ENCODE measurements around the gene STX10. TPM values are rescaled to one million over a fixed set of nuclear protein-coding genes. Genes with fewer than 3 reads are reported as not detected.
A peak's percentile ranks its signal among the peaks of the same experiment; 100 is the strongest.

STX10 gene, protein sequence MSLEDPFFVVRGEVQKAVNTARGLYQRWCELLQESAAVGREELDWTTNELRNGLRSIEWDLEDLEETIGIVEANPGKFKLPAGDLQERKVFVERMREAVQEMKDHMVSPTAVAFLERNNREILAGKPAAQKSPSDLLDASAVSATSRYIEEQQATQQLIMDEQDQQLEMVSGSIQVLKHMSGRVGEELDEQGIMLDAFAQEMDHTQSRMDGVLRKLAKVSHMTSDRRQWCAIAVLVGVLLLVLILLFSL
- total RNA-seq, result 68.4 and 75.3 TPM in 2 replicates

DNA sequence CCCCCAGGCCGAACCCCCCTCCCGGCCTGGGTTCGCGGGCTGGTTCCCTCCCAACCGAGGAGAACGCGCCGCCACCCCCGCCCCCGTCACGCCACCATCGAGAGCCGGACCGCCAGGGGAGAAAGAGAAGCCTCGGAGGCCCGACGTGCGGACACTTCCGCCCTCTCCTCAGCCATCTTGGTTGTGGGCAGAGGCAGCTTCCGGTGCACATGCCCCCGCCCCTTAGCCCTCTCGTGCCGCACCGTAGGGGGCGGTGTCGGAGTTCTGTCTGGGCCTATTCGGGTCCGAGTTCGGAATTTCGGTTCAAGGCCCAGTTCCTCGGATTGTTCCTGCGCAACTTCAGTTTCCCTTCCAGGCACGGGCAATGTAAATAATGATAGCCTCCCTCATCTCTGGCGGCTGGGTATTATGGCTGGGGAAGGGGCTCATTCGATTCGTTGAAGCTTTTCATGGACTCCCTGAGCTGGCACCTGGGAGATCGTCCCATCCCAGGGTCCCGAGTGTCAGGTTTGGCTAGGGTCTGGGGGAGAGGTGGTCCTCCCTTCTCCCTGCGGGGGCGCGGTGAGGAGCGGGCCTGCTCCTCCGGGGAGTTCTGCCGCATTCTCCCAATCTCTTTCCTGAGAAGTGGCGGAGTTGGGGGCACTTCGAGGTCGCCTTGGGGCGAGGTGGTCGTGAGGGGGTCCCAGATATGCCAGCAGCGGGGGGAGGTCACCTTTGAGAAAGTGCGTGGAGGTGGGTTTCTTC, at the start of gene STX10, which contains the start of gene IER2:
Gene STX10, minus strand, starts transcription at position 189 of the 744 bp plus-strand sequence. CDS start 202 bp downstream, outside the sequence.
Gene IER2, plus strand, starts transcription at position 225 of the 744 bp plus-strand sequence. CDS start 2,776 bp downstream, outside the sequence.
- Histone ChIP-seq H3K4me3 (ENCODE audit: low read depth, low read length) (peak within 1 kb of the TSS; percentile 66), H3K27me3 (ENCODE audit: control insufficient read depth, insufficient read depth, low read length) (no peaks in the 10 kb centered on the region), H3K36me3 (ENCODE audit: control insufficient read depth, insufficient read depth, low read length) (peaks cover 8% of the 10 kb centered on the region)
- DNase-seq (ENCODE audit: low read depth), result peak; percentile 85
- FAIRE-seq, result no peak
- TF ChIP-seq, protein P1, sequence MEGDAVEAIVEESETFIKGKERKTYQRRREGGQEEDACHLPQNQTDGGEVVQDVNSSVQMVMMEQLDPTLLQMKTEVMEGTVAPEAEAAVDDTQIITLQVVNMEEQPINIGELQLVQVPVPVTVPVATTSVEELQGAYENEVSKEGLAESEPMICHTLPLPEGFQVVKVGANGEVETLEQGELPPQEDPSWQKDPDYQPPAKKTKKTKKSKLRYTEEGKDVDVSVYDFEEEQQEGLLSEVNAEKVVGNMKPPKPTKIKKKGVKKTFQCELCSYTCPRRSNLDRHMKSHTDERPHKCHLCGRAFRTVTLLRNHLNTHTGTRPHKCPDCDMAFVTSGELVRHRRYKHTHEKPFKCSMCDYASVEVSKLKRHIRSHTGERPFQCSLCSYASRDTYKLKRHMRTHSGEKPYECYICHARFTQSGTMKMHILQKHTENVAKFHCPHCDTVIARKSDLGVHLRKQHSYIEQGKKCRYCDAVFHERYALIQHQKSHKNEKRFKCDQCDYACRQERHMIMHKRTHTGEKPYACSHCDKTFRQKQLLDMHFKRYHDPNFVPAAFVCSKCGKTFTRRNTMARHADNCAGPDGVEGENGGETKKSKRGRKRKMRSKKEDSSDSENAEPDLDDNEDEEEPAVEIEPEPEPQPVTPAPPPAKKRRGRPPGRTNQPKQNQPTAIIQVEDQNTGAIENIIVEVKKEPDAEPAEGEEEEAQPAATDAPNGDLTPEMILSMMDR (IDR thresholded peaks at IDR 0.05; ENCODE audit: insufficient read depth, low read length, severe bottlenecking), result peak; percentile 72

DNA sequence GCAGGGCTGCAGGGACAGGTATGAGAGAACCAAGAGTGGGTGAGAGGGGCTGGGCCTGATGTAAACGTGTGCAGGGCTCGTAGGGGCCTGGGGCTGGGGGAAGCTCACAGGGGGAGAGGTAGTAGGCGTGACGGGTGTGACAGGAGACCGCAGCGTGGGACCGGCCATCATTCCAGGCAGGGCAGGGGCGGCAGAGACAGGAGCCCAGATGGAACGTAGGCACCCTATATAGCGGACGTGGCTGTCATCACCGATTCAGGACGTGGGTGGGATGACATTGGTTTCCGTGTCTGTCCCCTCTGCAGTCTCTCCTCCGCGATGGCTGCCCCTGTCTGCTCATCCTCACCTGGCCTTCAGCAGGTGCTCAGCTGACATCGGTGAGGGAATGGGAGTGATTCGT, 48.5 kb upstream of the STX10 start:
- FAIRE-seq, result no peak

DNA sequence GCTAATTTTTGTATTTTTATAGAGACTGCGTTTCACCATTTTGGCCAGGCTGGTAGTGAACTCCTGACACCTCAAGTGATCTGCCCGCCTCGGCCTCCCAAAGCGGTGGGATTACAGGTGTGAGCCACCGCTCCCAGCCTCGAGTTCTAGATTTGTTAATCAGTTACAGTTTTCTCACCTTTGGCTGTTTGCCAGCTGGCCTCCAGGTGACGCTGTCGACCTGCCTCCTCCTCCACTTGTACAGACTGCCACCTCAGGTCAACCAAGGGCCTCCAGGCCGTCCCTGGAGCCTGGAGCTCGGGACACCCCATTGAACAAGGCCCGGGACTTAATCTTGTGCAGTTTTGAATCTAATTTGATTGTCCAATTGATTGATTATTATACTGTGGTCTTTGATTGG, 45.5 kb upstream of the STX10 start:
- TF ChIP-seq, protein P1 (IDR thresholded peaks at IDR 0.05; ENCODE audit: insufficient read depth, low read length, severe bottlenecking), result peak; percentile 25
- FAIRE-seq, result no peak
- Histone ChIP-seq H3K4me3 (ENCODE audit: low read depth, low read length) (no peak overlapping the region), H3K27me3 (ENCODE audit: control insufficient read depth, insufficient read depth, low read length) (no peaks in the 10 kb centered on the region), H3K36me3 (ENCODE audit: control insufficient read depth, insufficient read depth, low read length) (no peaks in the 10 kb centered on the region)
- DNase-seq (ENCODE audit: low read depth), result no peak

More for the DNA sequence above, 48.5 kb upstream of the STX10 start:
- Histone ChIP-seq H3K4me3 (ENCODE audit: low read depth, low read length) (no peak overlapping the region), H3K36me3 (ENCODE audit: control insufficient read depth, insufficient read depth, low read length) (no peaks in the 10 kb centered on the region), H3K27me3 (ENCODE audit: control insufficient read depth, insufficient read depth, low read length) (no peaks in the 10 kb centered on the region)
- TF ChIP-seq, protein P1 (IDR thresholded peaks at IDR 0.05; ENCODE audit: insufficient read depth, low read length, severe bottlenecking), result no peak
- no peak for DNase-seq (ENCODE audit: low read depth)

DNA sequence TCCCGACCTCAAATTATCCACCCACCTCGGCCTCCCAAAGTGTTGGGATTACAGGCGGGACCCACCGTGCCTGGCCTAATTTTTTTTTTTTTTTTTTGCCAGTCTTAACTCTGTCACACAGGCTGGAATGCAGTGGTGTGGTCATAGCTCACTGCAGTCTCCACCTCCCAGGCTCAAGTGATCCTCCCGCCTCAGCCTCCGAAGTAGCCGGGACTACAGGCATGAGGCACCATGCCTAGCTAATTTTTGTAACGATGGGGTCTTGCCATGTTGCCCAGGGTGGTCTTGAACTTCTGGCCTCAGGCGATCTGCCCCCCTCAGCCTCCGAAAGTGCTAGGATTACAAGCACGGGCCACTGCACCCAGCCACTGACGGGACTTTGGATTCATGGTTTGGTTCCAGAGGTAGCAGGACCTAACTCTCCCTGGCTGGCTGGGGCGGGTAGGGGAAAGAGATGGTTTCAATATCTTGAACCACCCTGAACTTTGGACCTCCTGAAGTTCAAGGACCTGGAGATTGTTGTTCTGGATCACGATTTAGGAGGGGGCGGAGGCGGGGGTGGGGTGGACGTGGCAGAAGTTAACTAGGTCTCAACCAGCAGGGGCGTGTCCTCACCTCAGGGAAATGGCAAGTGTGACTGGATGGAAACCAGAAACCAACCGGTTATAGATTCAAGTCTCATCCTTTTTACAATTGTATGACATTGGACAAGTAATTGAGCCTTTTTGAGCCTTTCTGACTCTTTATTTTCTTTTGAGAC, 40.8 kb upstream of the STX10 start:
- Histone ChIP-seq H3K4me3 (ENCODE audit: low read depth, low read length) (no peak overlapping the region), H3K27me3 (ENCODE audit: control insufficient read depth, insufficient read depth, low read length) (no peaks in the 10 kb centered on the region), H3K36me3 (ENCODE audit: control insufficient read depth, insufficient read depth, low read length) (no peaks in the 10 kb centered on the region)
- TF ChIP-seq, protein P1 (IDR thresholded peaks at IDR 0.05; ENCODE audit: insufficient read depth, low read length, severe bottlenecking), result no peak
- no peak for DNase-seq (ENCODE audit: low read depth)
- FAIRE-seq, result no peak

DNA sequence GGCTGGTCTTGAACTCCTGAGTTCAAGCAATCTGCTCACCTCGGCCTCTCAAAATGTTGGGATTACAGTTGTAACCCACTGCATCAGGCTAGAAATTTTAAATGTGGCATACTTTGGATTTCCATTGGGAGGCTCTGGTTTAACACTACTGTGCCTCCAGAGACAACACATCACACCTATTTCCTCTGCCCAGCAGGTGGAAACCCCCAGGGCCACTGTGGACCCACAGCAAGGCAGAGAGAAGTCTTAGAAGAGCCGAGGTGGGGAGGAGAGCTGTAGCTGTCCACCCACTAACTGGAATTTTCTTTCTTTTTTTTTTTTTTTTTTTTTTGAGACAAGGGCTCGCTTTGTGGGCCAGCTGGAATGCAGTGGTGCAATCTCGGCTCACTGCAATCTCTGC, 39.4 kb upstream of the STX10 start:
- H3K36me3 ChIP-seq (ENCODE audit: control insufficient read depth, insufficient read depth, low read length), result no peaks in the 10 kb centered on the region
- DNase-seq (ENCODE audit: low read depth), result no peak
- no peak for FAIRE-seq
- H3K4me3 ChIP-seq (ENCODE audit: low read depth, low read length), result no peak overlapping the region
- no peaks in the 10 kb centered on the region for H3K27me3 ChIP-seq (ENCODE audit: control insufficient read depth, insufficient read depth, low read length)
- TF ChIP-seq, protein P1 (IDR thresholded peaks at IDR 0.05; ENCODE audit: insufficient read depth, low read length, severe bottlenecking), result no peak

Measured in bronchial epithelial cell (primary cell).